Pancreas (tissue), 10 donors: ENCODE data around the gene ENDOU. TPM values are rescaled to one million over a fixed set of nuclear protein-coding genes. Genes with fewer than 3 reads are reported as not detected.

Source experiments
- ATAC-seq, 4 donors: fragments of 200-7000 bp; cut with Tn5 transposase; one replicate each; pipeline versions ENCODE4 v1.8.0 to v1.9.1; 2020; ENCODE audit warnings: mild to moderate bottlenecking in 4 of 4, moderate library complexity in 4 of 4
- DNase-seq, 6 donors: peaks; one replicate each; pipeline ENCODE4 v3.0.0-alpha.2; 2020
- FAIRE-seq: peaks from 2 replicates; lab custom pipeline; 2012; peaks lifted over from hg19 to GRCh38; lab: Jason Lieb, UNC
- H3K27ac ChIP-seq, 4 donors: fragments of 200-600 bp; sonication (generic); 1 replicate in 3 of 4; 2 replicates in 1 of 4; pipeline versions ENCODE4 v1.5.0 to v1.8.0; 2020
- H3K27me3 ChIP-seq, 4 donors: fragments of 200-600 bp; one replicate each; pipeline ENCODE4 v1.8.0; 2021
- H3K36me3 ChIP-seq, 3 donors: fragments of 200-600 bp; sonication (generic) in 1 of 3; one replicate each; pipeline versions ENCODE4 v1.5.0 to v1.8.0; 2020 to 2021
- H3K4me1 ChIP-seq, 3 donors: fragments of 200-600 bp; one replicate each; pipeline ENCODE4 v1.8.0; 2021
- H3K4me3 ChIP-seq, 4 donors: fragments of 200-600 bp; sonication (generic) in 2 of 4; one replicate each; pipeline versions ENCODE4 v1.5.0 to v1.8.0; 2020 to 2021
- H3K9me3 ChIP-seq, 4 donors: fragments of 200-600 bp; one replicate each; pipeline ENCODE4 v1.8.0; 2021
- WGBS, 2 donors: extraction: QIAGEN DNeasy Blood & Tissue Kit; methylation state at CpG; one replicate each; pipeline ENCODE4 v1.1.7; 2013; 5-methylcytosine and 5-hydroxymethylcytosine counted together
- intact Hi-C, 3 donors: fragments of 100-400 bp; cut with DNase I; formaldehyde crosslinking; loops; one replicate each; pipeline versions ENCODE4 v1.11.1 to v1.14.2; 2022
- polyA plus RNA-seq, 2 donors: library from polyadenylated mRNA; stranded (reverse); fragments of 200-250 nt; gene quantifications; one replicate each; pipeline ENCODE4 v1.2.3, GENCODE V29; 2013
- total RNA-seq, 6 donors: library from RNA; stranded (reverse); fragmentation: NEBNext Ultra II Directional in 4 of 6; extraction: Animal tissue kit (Norgen Biotek cat#: 25700) in 4 of 6; gene quantifications; one replicate each; pipeline versions ENCODE4 v1.2.1 to v1.2.4, GENCODE V29; 2021 to 2023
- TF ChIP-seq, protein P1 (sequence below), 4 donors: fragments of 200-600 bp; sonication (generic) in 3 of 4; IDR thresholded peaks; one replicate each; pipeline versions ENCODE4 v1.5.0 to v1.8.0; 2021; ENCODE audit warnings: antibody characterized with exemption in 4 of 4
- donor health status: healthy with polysubstance abuse.
- donor health status: DM: no; HTN: no; CAD: no; lungs with moderate emphysema.
- donor health status: DM: no; HTN: no; CAD: no.
- donor health status: control.
- donor health status: control.
- donor health status: Bipolar disorder and iron deficiency.
- donor health status: DM: yes; HTN: yes; CAD: no.
- donor health status: DM: no; HTN: no; CAD: no.
- donor health status: DM: no; HTN: no; CAD: no.
- donor health status: DM: yes; HTN: yes; CAD: no.

The ENDOU gene
- total and polyA plus RNA-seq, 8 donors, result 0.11 to 0.23 (median 0.20) TPM; not detected in 5

DNA sequence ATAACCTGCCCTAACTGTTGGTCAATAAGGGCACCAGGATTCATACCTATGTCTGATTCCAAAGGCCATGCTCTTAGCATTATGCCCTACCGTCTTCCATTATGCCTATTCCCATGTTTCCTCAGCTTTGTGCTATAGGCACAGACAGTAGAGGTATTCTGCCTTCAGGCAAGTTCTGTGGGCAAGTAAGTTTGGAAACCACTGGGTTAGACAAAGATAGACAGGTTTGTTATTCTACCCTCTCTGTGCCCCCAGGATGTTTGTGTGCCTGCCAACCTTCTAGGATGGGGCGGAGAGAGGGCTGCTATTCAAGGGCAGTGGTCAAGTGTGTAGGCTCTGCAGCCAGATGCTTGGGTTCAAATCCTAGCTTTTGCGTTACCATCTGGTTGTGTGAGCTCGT lies 28.8 kb upstream of the ENDOU start:
- intact Hi-C loops, result no loop called here
- peaks cover 3 to 34% (median 19%) of the 10 kb centered on the region in 3 donors for H3K4me1 ChIP-seq
- no peak for FAIRE-seq

DNA sequence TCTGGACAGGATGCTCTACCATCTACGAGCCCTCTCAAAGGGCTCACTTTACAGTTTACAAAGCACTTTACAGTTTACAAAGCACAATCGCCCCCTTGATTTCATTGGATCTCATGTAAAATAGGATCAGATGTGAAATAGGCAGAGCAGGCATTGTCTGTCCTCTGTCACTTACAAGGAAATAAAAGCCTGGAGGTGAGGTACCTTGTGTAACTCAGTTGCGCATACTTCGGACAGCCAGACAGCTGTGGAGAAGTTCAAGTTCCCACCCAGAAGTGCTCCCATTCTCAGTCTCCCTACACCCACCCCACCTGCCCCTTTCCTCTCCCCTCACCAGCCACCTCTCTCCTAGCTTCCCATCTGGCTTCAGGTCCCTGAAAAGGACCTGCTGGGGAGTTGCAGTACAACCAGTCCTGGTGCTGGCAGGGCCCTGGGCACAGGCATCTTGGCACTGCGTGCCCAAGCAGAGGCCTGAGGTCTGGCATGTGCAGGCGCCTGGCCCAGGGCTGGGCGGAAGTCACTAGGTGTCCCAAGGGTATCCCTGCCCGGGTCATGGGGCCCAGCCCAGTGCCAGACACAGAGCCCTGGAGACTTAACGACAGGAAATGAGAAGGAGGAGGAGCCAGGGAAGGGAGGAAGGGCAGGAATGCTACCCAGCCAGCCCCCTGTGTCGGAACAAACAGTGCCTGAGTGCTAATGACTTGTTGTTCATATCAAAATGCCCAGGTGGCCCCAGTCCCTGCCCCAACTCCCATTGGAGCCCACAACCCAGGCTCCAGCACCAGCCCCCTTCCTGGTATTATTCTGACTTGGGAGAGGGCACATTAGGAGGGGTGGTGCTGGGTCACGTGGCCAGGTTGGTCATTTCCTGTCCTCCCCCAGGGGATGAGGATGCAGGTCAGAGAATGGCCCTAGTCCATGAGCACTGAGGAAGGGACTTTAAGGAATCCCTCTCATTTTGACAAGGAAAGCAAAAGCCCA lies 28.0 kb upstream of the ENDOU start:
- Histone ChIP-seq H3K9me3 (no peaks in the 10 kb centered on the region), H3K27me3 (no peaks in the 10 kb centered on the region), H3K36me3 (no peaks in the 10 kb centered on the region), H3K4me1 (peaks cover 3 to 30% (median 19%) of the 10 kb centered on the region in 3 donors), H3K4me3 (no peak overlapping the region), H3K27ac (peak overlapping the region; percentile 35 to 67 (median 60))
- TF ChIP-seq, protein P1, sequence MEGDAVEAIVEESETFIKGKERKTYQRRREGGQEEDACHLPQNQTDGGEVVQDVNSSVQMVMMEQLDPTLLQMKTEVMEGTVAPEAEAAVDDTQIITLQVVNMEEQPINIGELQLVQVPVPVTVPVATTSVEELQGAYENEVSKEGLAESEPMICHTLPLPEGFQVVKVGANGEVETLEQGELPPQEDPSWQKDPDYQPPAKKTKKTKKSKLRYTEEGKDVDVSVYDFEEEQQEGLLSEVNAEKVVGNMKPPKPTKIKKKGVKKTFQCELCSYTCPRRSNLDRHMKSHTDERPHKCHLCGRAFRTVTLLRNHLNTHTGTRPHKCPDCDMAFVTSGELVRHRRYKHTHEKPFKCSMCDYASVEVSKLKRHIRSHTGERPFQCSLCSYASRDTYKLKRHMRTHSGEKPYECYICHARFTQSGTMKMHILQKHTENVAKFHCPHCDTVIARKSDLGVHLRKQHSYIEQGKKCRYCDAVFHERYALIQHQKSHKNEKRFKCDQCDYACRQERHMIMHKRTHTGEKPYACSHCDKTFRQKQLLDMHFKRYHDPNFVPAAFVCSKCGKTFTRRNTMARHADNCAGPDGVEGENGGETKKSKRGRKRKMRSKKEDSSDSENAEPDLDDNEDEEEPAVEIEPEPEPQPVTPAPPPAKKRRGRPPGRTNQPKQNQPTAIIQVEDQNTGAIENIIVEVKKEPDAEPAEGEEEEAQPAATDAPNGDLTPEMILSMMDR (IDR thresholded peaks at IDR 0.05), result no peak
- DNase-seq, result peak in 5 of 6 donors; percentile 45 to 76 (median 64)
- FAIRE-seq, result no peak
- ATAC-seq, result peak; percentile 48 to 60 (median 58)
- intact Hi-C loops, result no loop called here
- WGBS, 2 donors, result 61 to 63% methylated on average over 11 of the region's 11 CpGs

More for the DNA sequence above, 28.8 kb upstream of the ENDOU start:
- H3K27me3 ChIP-seq, result no peaks in the 10 kb centered on the region
- no peaks in the 10 kb centered on the region for H3K36me3 ChIP-seq
- WGBS, 2 donors, result 74% methylated on average over 4 of the region's 4 CpGs
- H3K4me3 ChIP-seq, result no peak overlapping the region
- peak overlapping the region; percentile 35 to 67 (median 60) for H3K27ac ChIP-seq
- H3K9me3 ChIP-seq, result no peaks in the 10 kb centered on the region
- ATAC-seq (no peak), DNase-seq (no peak)
- TF ChIP-seq, protein P1 (IDR thresholded peaks at IDR 0.05), result no peak

DNA sequence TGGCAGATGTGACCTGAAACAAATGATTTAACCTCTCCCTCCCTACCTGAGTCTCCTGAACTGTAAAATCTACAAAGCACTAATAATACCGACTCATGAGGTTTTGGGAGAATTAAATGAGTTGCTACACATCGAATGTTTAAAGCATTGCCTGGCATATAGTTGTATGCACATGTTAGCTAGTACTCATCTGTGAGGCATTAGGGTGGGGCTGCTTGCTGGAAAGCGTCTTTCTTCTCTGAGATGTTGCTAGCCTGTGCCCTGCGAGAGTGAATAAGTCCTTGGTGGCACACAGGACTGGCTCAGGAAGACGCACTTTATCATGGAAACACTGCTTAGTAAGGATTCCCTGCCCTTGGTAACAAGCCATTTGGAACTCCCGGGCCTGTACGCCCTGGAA lies 27.3 kb upstream of the ENDOU start:
- no peaks in the 10 kb centered on the region for H3K9me3 ChIP-seq
- peak overlapping the region in 2 of 4 donors; percentile 55 to 65 for H3K27ac ChIP-seq
- FAIRE-seq (no peak), ATAC-seq (no peak), DNase-seq (no peak)
- intact Hi-C loops, result no loop called here
- H3K4me3 ChIP-seq, result no peak overlapping the region
- TF ChIP-seq, protein P1 (IDR thresholded peaks at IDR 0.05), result no peak
- no peaks in the 10 kb centered on the region for H3K27me3 ChIP-seq
- H3K36me3 ChIP-seq, result no peaks in the 10 kb centered on the region
- H3K4me1 ChIP-seq, result peaks cover 3 to 22% (median 19%) of the 10 kb centered on the region in 3 donors
- 81 to 89% methylated on average over 7 of the region's 7 CpGs for WGBS, 2 donors

DNA sequence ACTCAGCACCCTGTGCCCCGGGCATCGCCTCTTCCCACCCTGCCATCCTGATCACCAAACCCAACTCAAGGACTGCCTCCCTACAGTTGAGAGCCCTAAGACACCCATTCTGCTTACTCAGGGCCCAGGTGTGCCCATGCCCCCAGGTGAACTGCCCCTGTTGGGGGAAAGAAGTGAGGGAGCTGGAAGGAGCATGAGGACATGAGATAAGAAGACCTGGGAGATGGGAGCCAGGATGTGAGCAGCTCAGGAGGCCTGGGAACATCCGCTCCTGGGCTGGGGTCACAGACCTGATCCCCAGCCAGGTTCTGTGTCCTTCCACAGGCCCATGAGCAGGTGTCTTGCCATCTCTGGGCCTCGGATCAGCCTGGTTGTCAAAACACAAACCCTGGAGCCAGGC lies 26.8 kb upstream of the ENDOU start:
- Histone ChIP-seq H3K9me3 (no peaks in the 10 kb centered on the region), H3K36me3 (no peaks in the 10 kb centered on the region), H3K4me1 (peaks cover 3 to 22% (median 19%) of the 10 kb centered on the region in 3 donors), H3K4me3 (no peak overlapping the region), H3K27me3 (no peaks in the 10 kb centered on the region), H3K27ac (no peak overlapping the region)
- WGBS, 2 donors, result 82 to 83% methylated on average over 4 of the region's 4 CpGs
- intact Hi-C loops, result no loop called here
- TF ChIP-seq, protein P1 (IDR thresholded peaks at IDR 0.05), result no peak
- FAIRE-seq (no peak), ATAC-seq (no peak), DNase-seq (no peak)
